DND-41 (cell line): Measurements from ENCODE around the gene ST6GALNAC3.

Source experiments
- EZH2 ChIP-seq: IDR thresholded peaks from 3 replicates; pipeline ENCODE4 v1.6.1; 2012; ENCODE audit warnings: borderline replicate concordance, low read depth, mild to moderate bottlenecking, moderate library complexity, low read length, inconsistent platforms; ENCODE audit not compliant: severe bottlenecking
- TF ChIP-seq, protein P1 (sequence below): IDR thresholded peaks from 2 replicates; pipeline ENCODE4 v1.5.1; 2012; ENCODE audit warnings: borderline replicate concordance, low read length, moderate library complexity, mild to moderate bottlenecking; ENCODE audit not compliant: poor library complexity, severe bottlenecking; ENCODE audit errors: extremely low read depth

DNA sequence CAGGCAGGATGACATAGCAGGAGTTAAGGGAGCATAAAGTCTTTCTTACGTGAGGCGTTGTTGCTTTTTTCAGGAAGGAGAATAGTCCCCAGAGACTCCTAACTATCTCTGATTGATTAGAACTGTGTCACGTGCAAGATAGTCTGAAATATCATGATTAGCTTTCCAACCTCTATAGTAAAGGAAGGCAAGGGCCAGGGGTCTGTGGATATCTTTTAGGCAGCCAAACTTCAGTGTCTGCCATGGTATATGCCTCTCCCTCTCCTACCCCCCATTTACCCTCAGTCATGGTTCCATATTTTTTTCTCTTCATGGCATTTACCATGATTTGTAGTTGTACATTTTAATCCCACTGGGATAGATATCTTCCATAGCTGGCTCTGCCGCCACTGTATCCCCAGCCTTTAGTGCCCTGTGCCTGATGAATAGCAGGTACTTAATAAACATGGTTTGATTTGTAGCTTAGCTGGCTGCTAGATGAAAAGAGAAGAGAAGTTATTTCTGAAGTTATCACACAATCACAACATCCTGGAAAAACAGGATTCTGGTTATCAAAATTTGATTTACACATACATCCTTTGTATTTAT is 474.1 kb downstream of the ST6GALNAC3 start:
- TF ChIP-seq, protein P1, sequence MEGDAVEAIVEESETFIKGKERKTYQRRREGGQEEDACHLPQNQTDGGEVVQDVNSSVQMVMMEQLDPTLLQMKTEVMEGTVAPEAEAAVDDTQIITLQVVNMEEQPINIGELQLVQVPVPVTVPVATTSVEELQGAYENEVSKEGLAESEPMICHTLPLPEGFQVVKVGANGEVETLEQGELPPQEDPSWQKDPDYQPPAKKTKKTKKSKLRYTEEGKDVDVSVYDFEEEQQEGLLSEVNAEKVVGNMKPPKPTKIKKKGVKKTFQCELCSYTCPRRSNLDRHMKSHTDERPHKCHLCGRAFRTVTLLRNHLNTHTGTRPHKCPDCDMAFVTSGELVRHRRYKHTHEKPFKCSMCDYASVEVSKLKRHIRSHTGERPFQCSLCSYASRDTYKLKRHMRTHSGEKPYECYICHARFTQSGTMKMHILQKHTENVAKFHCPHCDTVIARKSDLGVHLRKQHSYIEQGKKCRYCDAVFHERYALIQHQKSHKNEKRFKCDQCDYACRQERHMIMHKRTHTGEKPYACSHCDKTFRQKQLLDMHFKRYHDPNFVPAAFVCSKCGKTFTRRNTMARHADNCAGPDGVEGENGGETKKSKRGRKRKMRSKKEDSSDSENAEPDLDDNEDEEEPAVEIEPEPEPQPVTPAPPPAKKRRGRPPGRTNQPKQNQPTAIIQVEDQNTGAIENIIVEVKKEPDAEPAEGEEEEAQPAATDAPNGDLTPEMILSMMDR = no peak
- TF ChIP-seq EZH2 = no peak
